GOT3 (cell line): ENCODE data around the gene RADIL.

ENCODE experiments used
- DNase-seq: peaks from one replicate; lab custom pipeline; 2025; ENCODE audit warnings: mixed read lengths; lab: John Stamatoyannopoulos, UW

Gene RADIL

GRCh38 chr7:4792537-4793126 lies 90.9 kb downstream of the RADIL start:
- no peak for DNase-seq

DNA sequence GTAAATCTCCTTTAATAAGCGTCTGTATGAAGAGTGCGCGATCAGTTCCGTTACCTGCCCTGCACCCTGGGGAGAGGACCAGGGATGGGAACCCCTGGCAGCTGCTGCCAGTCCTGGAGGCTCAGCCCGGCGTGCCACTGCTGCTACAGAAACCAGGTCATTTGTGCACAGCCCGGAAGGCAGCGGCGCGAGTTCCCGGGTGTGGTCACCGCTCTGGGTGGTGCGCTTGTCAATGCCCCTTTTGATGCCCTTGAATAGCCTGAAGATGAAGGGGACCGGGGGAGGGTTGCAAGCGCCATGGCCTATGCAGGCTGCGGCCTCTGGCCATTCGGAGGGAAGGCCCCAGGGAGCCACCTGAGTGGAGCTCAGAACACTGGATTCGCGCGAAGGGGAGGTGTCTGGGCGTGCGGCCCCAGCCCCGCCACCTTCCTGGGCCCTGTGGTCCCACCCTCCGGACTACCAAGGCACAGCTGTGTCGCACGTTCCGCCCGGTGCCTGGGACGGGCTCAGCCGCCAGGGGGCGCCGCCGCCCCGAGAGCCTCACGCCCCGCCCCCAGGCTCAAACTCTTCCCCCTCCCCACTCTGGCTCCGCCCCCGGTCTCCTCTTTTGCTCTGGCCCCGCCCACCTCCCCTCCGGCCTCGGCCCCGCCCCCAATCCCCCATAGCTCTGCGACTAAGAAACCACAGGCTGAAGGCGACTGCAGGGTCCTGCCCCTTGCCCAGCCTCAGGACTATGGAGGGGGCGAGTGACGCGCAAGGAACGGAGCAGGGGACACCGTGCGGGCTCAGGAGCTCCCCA lies 91.6 kb downstream of the RADIL start:
- DNase-seq, result no peak

DNA sequence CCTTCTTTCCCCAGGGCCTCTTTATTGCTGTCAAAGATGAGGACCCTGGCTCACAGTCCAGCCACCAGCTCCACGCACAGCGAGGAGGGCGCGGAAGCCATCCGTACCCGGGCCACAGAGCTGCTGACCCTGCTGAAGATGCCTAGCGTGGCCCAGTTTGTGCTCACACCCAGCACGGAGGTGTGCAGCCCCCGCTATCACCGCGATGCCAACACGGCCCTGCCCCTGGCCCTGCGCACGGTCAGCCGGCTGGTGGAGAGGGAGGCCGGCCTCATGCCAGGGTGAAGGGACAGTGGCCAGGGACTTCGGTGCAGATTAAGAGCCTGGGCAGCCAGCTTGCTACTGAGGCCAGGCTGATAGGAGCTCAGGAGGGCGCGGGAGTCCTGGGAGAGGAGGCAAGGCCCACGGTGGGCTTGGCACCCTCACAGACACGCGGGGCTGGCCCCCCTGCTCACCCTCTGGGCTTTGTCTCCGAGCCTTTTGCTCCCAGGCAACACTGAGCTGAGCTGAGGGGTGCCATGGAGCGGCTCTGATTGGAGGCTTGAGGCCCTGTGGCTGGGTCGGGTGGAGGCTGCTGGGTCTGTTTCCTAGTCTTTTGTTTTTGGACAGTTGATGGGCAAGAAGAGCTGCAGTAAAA lies 92.3 kb downstream of the RADIL start:
- DNase-seq, result no peak

DNA sequence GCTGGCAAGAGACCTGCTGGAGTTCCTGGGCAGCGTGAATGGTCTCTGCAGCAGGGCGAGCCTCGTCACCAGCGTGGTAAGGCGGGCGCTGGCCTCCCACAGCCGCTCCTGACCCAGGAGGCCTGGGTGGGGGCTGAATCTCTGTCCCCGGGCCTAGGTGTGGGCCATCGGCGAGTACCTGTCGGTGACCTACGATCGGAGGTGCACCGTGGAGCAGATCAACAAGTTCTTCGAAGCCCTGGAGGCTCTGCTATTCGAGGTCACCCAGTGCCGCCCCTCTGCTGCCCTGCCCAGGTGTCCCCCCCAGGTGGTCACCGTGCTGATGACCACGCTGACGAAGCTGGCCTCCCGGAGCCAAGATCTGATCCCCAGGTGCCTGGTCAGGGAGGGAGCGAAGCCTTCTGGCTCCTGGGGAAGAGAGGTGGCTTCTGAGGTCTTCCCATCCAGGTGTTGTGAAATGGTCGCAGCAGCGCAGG lies 93.0 kb downstream of the RADIL start:
- no peak for DNase-seq

DNA sequence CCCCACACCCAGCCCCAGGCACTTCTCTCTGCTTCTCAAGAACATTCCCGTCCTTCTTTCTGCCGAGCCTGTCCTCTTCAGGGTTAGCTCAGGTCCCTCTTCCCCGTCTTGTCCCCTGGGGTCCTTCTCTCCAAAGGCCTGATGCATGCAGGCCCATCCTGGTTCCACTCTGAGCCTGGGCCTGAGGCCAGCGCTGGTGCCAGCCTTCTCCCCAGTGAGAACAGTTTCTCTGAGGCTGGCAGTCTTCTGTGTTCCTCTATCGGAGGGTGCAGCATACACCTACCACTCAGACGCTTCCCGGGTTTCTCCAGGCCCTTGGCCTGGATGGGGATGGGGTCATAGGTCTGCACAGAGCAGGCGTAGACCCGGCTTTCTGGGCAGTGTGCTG lies 93.4 kb downstream of the RADIL start:
- DNase-seq, result no peak

DNA sequence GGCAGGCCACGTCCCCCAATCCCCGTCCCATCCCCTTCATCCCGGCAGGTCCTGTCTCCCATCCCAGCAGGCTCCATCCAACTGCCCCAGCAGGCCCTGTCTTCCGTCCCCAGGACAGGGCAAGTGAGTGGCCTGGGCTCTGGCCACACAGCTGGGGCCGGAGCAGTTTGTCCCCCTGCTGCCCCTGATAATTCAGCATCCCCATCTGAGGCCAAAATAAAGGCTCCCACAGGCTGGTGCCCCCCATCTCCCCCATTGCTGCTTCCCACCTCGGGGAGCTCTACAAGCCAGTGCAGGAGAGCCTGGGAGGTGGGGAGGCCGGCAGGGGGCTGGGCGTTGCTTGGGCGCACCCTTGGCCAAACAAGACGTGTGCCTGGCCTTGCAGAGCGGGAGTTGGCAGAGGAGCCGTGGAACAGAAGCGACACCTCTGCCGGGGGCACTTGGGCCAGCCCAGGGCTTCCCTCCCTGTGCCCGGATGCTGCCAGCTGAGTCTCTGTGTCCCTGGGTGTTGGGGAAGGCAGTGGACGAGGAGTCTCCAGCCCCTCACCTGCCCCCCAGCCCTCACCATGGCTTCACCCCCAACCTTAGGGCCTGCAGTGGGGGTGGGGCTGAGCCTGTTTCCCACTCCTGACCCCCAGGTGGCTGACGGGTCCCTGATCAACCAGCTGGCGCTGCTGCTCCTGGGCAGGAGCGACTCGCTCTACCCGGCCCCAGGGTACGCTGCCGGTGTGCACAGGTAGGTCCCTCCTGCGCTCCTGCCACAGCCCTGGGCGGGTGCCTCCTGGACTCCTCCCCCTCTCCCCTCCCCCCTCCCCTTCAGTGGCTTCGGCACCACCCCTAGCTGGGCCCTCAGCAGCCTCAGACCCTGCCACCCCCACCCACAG lies 94.1 kb downstream of the RADIL start:
- DNase-seq, result no peak

DNA sequence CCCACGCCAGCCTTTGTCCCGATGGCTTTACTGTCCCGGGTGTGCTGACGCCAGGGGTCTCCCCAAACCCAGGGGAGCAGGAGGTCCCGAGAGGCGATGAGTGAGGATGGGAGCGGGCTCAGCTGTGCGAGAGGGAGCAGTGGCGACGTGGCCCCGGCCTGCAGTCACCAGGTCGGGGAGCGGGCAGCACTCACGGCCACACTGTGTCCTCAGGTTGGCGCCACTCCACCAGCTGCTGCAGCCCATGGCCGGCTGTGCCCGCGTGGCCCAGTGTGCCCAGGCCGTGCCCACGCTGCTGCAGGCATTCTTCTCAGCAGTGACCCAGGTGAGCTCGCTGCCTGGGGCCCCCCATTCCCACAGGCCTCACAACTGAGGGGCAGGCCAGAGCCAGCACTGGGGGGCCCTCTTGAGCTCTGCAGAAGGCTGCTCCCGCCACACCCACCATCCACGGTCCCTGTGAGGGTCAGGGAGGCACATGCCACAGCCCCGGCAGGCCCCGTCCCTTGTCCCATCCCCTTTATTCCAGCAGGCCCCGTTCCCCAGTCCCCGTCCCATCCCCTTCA lies 94.8 kb downstream of the RADIL start:
- no peak for DNase-seq

- no peak for DNase-seq
These were observed 95.4 kb downstream of the RADIL start for GRCh38 chr7:4787947-4788626.

DNA sequence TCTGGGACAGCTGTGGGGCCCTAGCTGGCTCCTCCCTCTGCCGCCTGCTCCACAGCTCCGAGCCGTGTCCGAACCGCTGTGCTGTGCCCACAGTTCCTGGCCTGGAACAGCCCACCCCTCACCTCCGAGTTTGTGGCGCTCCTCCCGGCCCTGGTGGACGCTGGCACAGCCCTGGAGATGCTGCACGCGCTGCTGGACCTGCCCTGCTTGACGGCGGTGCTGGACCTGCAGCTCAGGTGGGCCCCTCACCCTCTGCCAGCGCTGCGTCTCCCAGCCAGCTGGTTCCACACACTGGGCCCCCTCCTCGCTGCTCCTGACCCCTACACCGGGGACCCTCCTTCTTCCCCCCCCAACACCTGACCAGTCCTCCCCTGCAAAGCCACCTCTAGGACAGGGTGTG lies 96.0 kb downstream of the RADIL start:
- no peak for DNase-seq

DNA sequence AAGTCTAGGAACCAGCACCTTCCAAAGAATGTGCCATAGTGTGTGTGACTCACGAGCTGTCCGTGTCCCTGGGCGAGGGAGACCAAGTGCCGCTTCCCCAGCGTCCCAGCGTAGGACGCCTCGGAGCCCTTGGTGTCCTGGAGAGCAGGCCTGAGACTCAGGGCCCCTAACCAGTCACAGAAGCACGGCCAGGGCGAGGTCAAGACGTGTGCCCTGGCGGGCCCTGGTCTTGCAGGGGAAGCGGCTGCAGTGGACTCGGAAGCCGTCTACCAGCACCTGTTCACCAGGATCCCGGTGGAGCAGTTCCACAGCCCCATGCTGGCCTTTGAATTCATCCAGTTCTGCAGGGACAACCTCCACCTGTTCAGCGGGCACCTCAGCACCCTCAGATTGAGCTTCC lies 97.5 kb downstream of the RADIL start:
- no peak for DNase-seq

DNA sequence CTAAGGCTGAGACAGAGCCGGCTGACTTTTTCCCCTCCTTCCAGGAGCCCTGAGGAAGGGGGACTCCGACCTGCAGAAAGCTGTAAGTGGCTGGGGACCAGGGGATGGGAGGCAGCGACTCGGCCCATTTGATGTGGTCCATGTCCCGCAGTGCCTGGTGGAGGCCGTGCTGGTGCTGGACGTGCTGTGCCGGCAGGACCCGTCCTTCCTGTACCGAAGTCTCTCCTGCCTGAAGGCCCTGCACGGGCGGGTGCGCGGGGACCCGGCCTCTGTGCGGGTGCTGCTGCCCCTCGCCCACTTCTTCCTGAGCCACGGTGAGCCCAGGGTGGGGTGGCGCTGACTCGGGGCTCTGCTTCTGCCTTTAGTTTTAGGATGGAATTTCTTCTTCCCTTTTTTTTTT lies 98.1 kb downstream of the RADIL start:
- DNase-seq, result no peak

GRCh38 chr7:4784799-4785198 lies 98.7 kb downstream of the RADIL start:
- DNase-seq, result no peak

- no peak for DNase-seq
These were observed 99.7 kb downstream of the RADIL start for GRCh38 chr7:4783762-4784351.

- DNase-seq, result no peak
These were observed 100.2 kb downstream of the RADIL start for GRCh38 chr7:4783292-4783652.

GRCh38 chr7:4782333-4783291 lies 100.9 kb downstream of the RADIL start:
- no peak for DNase-seq

- no peak for DNase-seq
These were observed 102.0 kb downstream of the RADIL start for GRCh38 chr7:4781366-4782069.

GRCh38 chr7:4779118-4779517 lies 104.4 kb downstream of the RADIL start:
- no peak for DNase-seq

GRCh38 chr7:4775848-4776623 lies 107.5 kb downstream of the RADIL start:
- no peak for DNase-seq
